Measurements from ENCODE around the gene OR6Y1. TPM values are rescaled to one million over a fixed set of nuclear protein-coding genes. Genes with fewer than 3 reads are reported as not detected.

The OR6Y1 gene
- total and polyA plus RNA-seq, 2 experiments from 2014 or later = not detected

- H3K4me2 ChIP-seq = no peak overlapping the region
- Mint-ChIP-seq H3K4me1 (peaks cover 12% of the 10 kb centered on the region), H3K9me3 (no peaks in the 10 kb centered on the region), H3K27ac (no peak overlapping the region), H3K4me3 (no peak overlapping the region), H3K36me3 (ENCODE audit: low read depth) (no peaks in the 10 kb centered on the region), H3K27me3 (ENCODE audit: insufficient read depth, low read depth, poor library complexity) (no peaks in the 10 kb centered on the region)
- H4K20me1 ChIP-seq (replicated peaks; ENCODE audit: insufficient read depth) = no peaks in the 10 kb centered on the region
- DNase-seq (ENCODE audit: low spot score) = no peak
- H3F3A ChIP-seq (replicated peaks; ENCODE audit: low read depth) = no peaks in the 10 kb centered on the region
- no peak for TF ChIP-seq STAT1 (IDR thresholded peaks at IDR 0.05; ENCODE audit: unreplicated experiment)
- peaks cover 19% of the 10 kb centered on the region for H3K4me1 ChIP-seq (ENCODE audit: insufficient read depth)
- ATAC-seq = no peak
- no peaks in the 10 kb centered on the region for H3K27me3 ChIP-seq (ENCODE audit: insufficient read depth)
- no peaks in the 10 kb centered on the region for H3K36me3 ChIP-seq (ENCODE audit: insufficient read depth)
- peaks cover 12% of the 10 kb centered on the region for H3K9me2 ChIP-seq (ENCODE audit: insufficient read depth)
- no peaks in the 10 kb centered on the region for H3K79me2 ChIP-seq (replicated peaks; ENCODE audit: insufficient read depth)
- H2AFZ ChIP-seq = no peak overlapping the region
- no peak overlapping the region for H3K4me3 ChIP-seq
- no peak overlapping the region for H3K27ac ChIP-seq (ENCODE audit: low read depth)
These were observed 37.2 kb downstream of the OR6Y1 start for GRCh38 chr1:158516966-158517365.

DNA sequence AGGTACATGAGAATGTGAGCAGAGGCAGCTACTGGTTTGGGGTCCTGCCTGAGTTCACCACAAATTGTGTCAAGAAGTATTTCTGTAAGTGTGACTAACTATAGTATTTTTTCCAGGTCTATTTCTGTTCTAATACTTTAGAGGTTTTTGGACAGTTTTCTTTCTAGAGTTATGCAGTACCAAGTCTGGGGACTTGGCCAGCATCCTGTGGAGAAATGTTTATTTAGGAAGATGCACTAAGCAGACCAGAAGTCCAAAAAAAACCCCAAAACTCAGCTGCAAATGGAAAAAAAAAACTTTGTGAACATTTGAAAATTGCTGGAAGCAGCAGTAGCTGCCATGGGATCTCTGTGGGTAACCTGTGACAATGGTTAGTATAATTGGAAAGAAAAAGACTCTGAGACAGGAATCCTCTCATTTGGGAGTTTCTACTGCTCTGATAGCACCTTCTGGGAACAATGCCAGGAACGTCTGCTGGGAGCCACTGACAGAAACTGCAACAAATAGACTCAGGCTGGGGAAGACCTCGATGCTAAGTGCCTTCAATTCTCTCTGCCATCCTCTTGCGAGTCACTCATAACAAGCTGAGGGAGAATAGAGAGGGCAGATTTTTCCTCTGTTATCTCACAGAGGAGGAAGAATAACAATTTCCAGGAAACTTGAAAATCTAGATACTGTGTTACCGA lies 44.6 kb downstream of the OR6Y1 start:
- Mint-ChIP-seq H3K36me3 (ENCODE audit: low read depth) (no peaks in the 10 kb centered on the region), H3K4me3 (no peak overlapping the region), H3K9me3 (no peaks in the 10 kb centered on the region), H3K4me1 (peaks cover 6% of the 10 kb centered on the region; the same call in 2 of the 3 replicates), H3K27ac (no peak overlapping the region), H3K27me3 (ENCODE audit: insufficient read depth, low read depth, poor library complexity) (no peaks in the 10 kb centered on the region)
- Histone ChIP-seq H3K4me3 (no peak overlapping the region), H2AFZ (peak overlapping the region; percentile 53; the same call in 1 of the 2 replicates), H3K36me3 (ENCODE audit: insufficient read depth) (no peaks in the 10 kb centered on the region), H3K27me3 (ENCODE audit: insufficient read depth) (no peaks in the 10 kb centered on the region), H3K4me2 (no peak overlapping the region), H3K4me1 (ENCODE audit: insufficient read depth) (no peaks in the 10 kb centered on the region), H3K79me2 (replicated peaks; ENCODE audit: insufficient read depth) (no peaks in the 10 kb centered on the region), H4K20me1 (replicated peaks; ENCODE audit: insufficient read depth) (no peaks in the 10 kb centered on the region), H3F3A (replicated peaks; ENCODE audit: low read depth) (no peaks in the 10 kb centered on the region), H3K27ac (ENCODE audit: low read depth) (no peak overlapping the region), H3K9me2 (ENCODE audit: insufficient read depth) (no peaks in the 10 kb centered on the region)
- no peak for ATAC-seq
- TF ChIP-seq JUNB (IDR thresholded peaks at IDR 0.05; ENCODE audit: unreplicated experiment) (no peak), REST (IDR thresholded peaks at IDR 0.05; ENCODE audit: unreplicated experiment) (no peak), ZNF114 (CRISPR knock-in tag; IDR thresholded peaks at IDR 0.05) (no peak), ZNF462 (CRISPR knock-in tag; IDR thresholded peaks at IDR 0.05) (no peak), EZH2 (IDR thresholded peaks at IDR 0.05; ENCODE audit: low read depth, unreplicated experiment) (no peak), EZH2phosphoT487 (IDR thresholded peaks at IDR 0.05; ENCODE audit: unreplicated experiment) (no peak), ETS1 (IDR thresholded peaks at IDR 0.05) (no peak), ZNF331 (CRISPR knock-in tag; IDR thresholded peaks at IDR 0.05; ENCODE audit: low read depth) (no peak), POLR2AphosphoS5 (IDR thresholded peaks at IDR 0.05; ENCODE audit: low read depth) (no peak), STAT1 (IDR thresholded peaks at IDR 0.05; ENCODE audit: unreplicated experiment) (no peak)
- DNase-seq (ENCODE audit: low spot score) = no peak

Data from GM23338 (cell line).